Sigmoid colon (tissue), 4 donors: ENCODE measurements around the gene AHCYL2.

Experiments used
- CTCF ChIP-seq, 4 experiments: fragments of 450-650 bp in 3 of 4; fragments of 200-600 bp in 1 of 4; IDR thresholded peaks; one replicate each; pipeline ENCODE4 v1.5.1; 2016 to 2019; ENCODE audit warnings: antibody characterized with exemption in 4 of 4, mild to moderate bottlenecking in 3 of 4, moderate library complexity in 2 of 4
- EP300 ChIP-seq, 4 donors: sonication (generic); formaldehyde crosslinking; IDR thresholded peaks; one replicate each; pipeline ENCODE4 v1.6.1; 2017; ENCODE audit warnings: antibody characterized with exemption in 4 of 4

- TF ChIP-seq CTCF (IDR thresholded peaks at IDR 0.05) (no peak), EP300 (IDR thresholded peaks at IDR 0.05) (no peak)
Measured at GRCh38 chr7:129387537-129387936, 162.7 kb downstream of the AHCYL2 start.
